H9 (cell line): ENCODE data around the gene CLK2. TPM values are rescaled to one million over a fixed set of nuclear protein-coding genes. Genes with fewer than 3 reads are reported as not detected.

Experiments used
- DNase-seq: peaks from one replicate; pipeline ENCODE4 v3.0.0-alpha.2; 2017
- H2AFZ ChIP-seq: one replicate; pipeline ENCODE4 v1.6.1; 2013; ENCODE audit warnings: mild to moderate bottlenecking, low read length, control low read depth, moderate library complexity
- H2AK5ac ChIP-seq: 2 replicates; pipeline ENCODE4 v1.6.1; 2013; ENCODE audit warnings: low read length, control low read depth, mixed read lengths; ENCODE audit not compliant: insufficient read length
- H2BK120ac ChIP-seq: one replicate; pipeline ENCODE4 v1.6.1; 2013; ENCODE audit warnings: low read depth, mild to moderate bottlenecking, low read length, control low read depth, inconsistent platforms; ENCODE audit not compliant: poor library complexity, severe bottlenecking
- H2BK12ac ChIP-seq: 2 replicates; pipeline ENCODE4 v1.6.1; 2013; ENCODE audit warnings: low read length, control low read depth, mixed read lengths, low read depth; ENCODE audit not compliant: insufficient read length
- H2BK15ac ChIP-seq: 2 replicates; pipeline ENCODE4 v1.6.1; 2013; ENCODE audit warnings: low read depth, low read length, control low read depth
- H2BK20ac ChIP-seq: one replicate; pipeline ENCODE4 v1.6.1; 2013; ENCODE audit warnings: low read depth, mild to moderate bottlenecking, low read length, control low read depth, inconsistent platforms; ENCODE audit not compliant: poor library complexity, severe bottlenecking
- H2BK5ac ChIP-seq: 2 replicates; pipeline ENCODE4 v1.6.1; 2013; ENCODE audit warnings: low read length, control low read depth, mixed read lengths; ENCODE audit not compliant: insufficient read length
- H3K14ac ChIP-seq: 2 replicates; pipeline ENCODE4 v1.6.1; 2013; ENCODE audit warnings: low read length, control low read depth; ENCODE audit not compliant: insufficient read depth
- H3K18ac ChIP-seq: 2 replicates; pipeline ENCODE4 v1.6.1; 2013; ENCODE audit warnings: low read depth, mild to moderate bottlenecking, mixed read lengths, low read length, control low read depth; ENCODE audit not compliant: insufficient read length
- H3K23ac ChIP-seq: 2 replicates; pipeline ENCODE4 v1.6.1; 2013; ENCODE audit warnings: low read length, control low read depth, mixed read lengths, low read depth; ENCODE audit not compliant: insufficient read length
- H3K23me2 ChIP-seq: 2 replicates; pipeline ENCODE4 v1.6.1; 2013; ENCODE audit warnings: low read depth, mild to moderate bottlenecking, mixed read lengths, low read length, control low read depth; ENCODE audit not compliant: insufficient read length, poor library complexity, severe bottlenecking
- H3K27ac ChIP-seq: 2 replicates; pipeline ENCODE4 v1.5.1; 2013; ENCODE audit warnings: low read length, control low read depth, mixed read lengths, low read depth; ENCODE audit not compliant: insufficient read length
- H3K27me3 ChIP-seq: 2 replicates; pipeline ENCODE4 v1.6.1; 2013; ENCODE audit warnings: low read length, control low read depth, inconsistent platforms; ENCODE audit not compliant: insufficient read depth
- H3K4ac ChIP-seq: 2 replicates; pipeline ENCODE4 v1.6.1; 2013; ENCODE audit warnings: low read depth, mild to moderate bottlenecking, control low read depth, inconsistent platforms, low read length, moderate library complexity
- H3K4me1 ChIP-seq: 2 replicates; pipeline ENCODE4 v1.6.1; 2013; ENCODE audit warnings: low read length, control low read depth, inconsistent platforms; ENCODE audit not compliant: insufficient read depth
- H3K4me2 ChIP-seq: 2 replicates; pipeline ENCODE4 v1.6.1; 2013; ENCODE audit warnings: low read length, control low read depth, mixed read lengths; ENCODE audit not compliant: insufficient read length, insufficient read depth
- H3K56ac ChIP-seq: 2 replicates; pipeline ENCODE4 v1.6.1; 2013; ENCODE audit warnings: low read depth, mild to moderate bottlenecking, mixed read lengths, low read length, control low read depth; ENCODE audit not compliant: insufficient read length
- H3K79me1 ChIP-seq: 2 replicates; pipeline ENCODE4 v1.6.1; 2013; ENCODE audit warnings: low read depth, mild to moderate bottlenecking, moderate library complexity, low read length, control low read depth, inconsistent platforms; ENCODE audit not compliant: insufficient read depth, poor library complexity, severe bottlenecking
- H3K79me2 ChIP-seq: 2 replicates; pipeline ENCODE4 v1.6.1; 2013; ENCODE audit warnings: low read length, control low read depth, inconsistent platforms; ENCODE audit not compliant: insufficient read depth
- H3K9ac ChIP-seq: 2 replicates; pipeline ENCODE4 v1.6.1; 2013; ENCODE audit warnings: low read length, control low read depth, mixed read lengths; ENCODE audit not compliant: insufficient read length; ENCODE audit errors: extremely low read depth
- H3K9me3 ChIP-seq: one replicate; pipeline ENCODE4 v1.6.1; 2013; ENCODE audit warnings: low read depth, low read length, inconsistent platforms; ENCODE audit not compliant: control insufficient read depth
- H3T11ph ChIP-seq: one replicate; pipeline ENCODE4 v1.6.1; 2013; ENCODE audit warnings: mild to moderate bottlenecking, low read length, control low read depth, inconsistent platforms
- H4K20me1 ChIP-seq: one replicate; pipeline ENCODE4 v1.6.1; 2013; ENCODE audit not compliant: control insufficient read depth, insufficient read length, insufficient read depth
- H4K5ac ChIP-seq: 2 replicates; pipeline ENCODE4 v1.6.1; 2013; ENCODE audit warnings: low read depth, mild to moderate bottlenecking, mixed read lengths, low read length, control low read depth; ENCODE audit not compliant: insufficient read length
- H4K8ac ChIP-seq: replicated peaks from 2 replicates; pipeline ENCODE4 v1.6.1; 2013; ENCODE audit warnings: low read length, control low read depth, mixed read lengths, low read depth; ENCODE audit not compliant: insufficient read length
- H4K91ac ChIP-seq: 2 replicates; pipeline ENCODE4 v1.6.1; 2013; ENCODE audit warnings: low read depth, mild to moderate bottlenecking, moderate library complexity, mixed read lengths, low read length, control low read depth; ENCODE audit not compliant: insufficient read length
- H3K27ac Mint-ChIP-seq, 3 experiments: 2 replicates in 2 of 3; 3 replicates in 1 of 3; pipeline ENCODE4 v1.8.0; 2020 to 2021; ENCODE audit warnings: mixed read lengths in 3 of 3, mild to moderate bottlenecking in 1 of 3, moderate library complexity in 1 of 3
- H3K27me3 Mint-ChIP-seq: 2 replicates; pipeline ENCODE4 v1.8.0; 2021; ENCODE audit warnings: low read depth, mild to moderate bottlenecking, moderate library complexity, mixed read lengths
- H3K36me3 Mint-ChIP-seq, 3 experiments: 2 replicates in 2 of 3; 3 replicates in 1 of 3; pipeline ENCODE4 v1.8.0; 2020 to 2021; ENCODE audit warnings: low read depth in 3 of 3, mixed read lengths in 3 of 3; ENCODE audit not compliant: insufficient read depth in 1 of 3
- H3K4me1 Mint-ChIP-seq, 2 experiments: 2 replicates each; pipeline ENCODE4 v1.8.0; 2020; ENCODE audit warnings: mixed read lengths in 2 of 2
- H3K4me3 Mint-ChIP-seq, 2 experiments: 2 replicates in 1 of 2; 3 replicates in 1 of 2; pipeline ENCODE4 v1.8.0; 2020 to 2021; ENCODE audit warnings: mild to moderate bottlenecking in 2 of 2, mixed read lengths in 2 of 2, moderate library complexity in 1 of 2
- H3K9me3 Mint-ChIP-seq, 2 experiments: 2 replicates in 1 of 2; 3 replicates in 1 of 2; pipeline ENCODE4 v1.8.0; 2020; ENCODE audit warnings: mild to moderate bottlenecking in 2 of 2, mixed read lengths in 2 of 2, moderate library complexity in 1 of 2
- CTCF ChIP-seq: fragments of 200-600 bp; sonication (generic); conservative IDR thresholded peaks from 3 replicates; pipeline ENCODE4 v1.8.0; 2021; ENCODE audit warnings: antibody characterized with exemption, mild to moderate bottlenecking
- WGBS: extraction: QIAGEN DNeasy Blood & Tissue Kit; methylation state at CpG from one replicate; pipeline ENCODE4 v1.1.7; 2013; ENCODE audit warnings: missing lambda C conversion rate, low lambda C conversion rate, mixed read lengths; ENCODE audit not compliant: insufficient read length; ENCODE audit errors: extremely low coverage; 5-methylcytosine and 5-hydroxymethylcytosine counted together
- total RNA-seq: library from RNA; stranded (reverse); gene quantifications from 2 replicates; pipeline ENCODE4 v1.2.1, GENCODE V29; 2021

CLK2 gene
- total RNA-seq, 1 experiment from 2014 or later, result 77.5 TPM

- Mint-ChIP-seq H3K9me3 (no peaks in the 10 kb centered on the region; a peak in 1 of 5 replicates), H3K4me1 (peaks cover 20 to 24% of the 10 kb centered on the region in 2 experiments), H3K4me3 (peak overlapping the region; percentile 88), H3K36me3 (peaks cover 0 to 10% (median 8%) of the 10 kb centered on the region in 3 experiments; a peak in 4 of 7 replicates), H3K27me3 (peaks cover 39% of the 10 kb centered on the region), H3K27ac (peak overlapping the region; percentile 97 to 99 (median 98))
- H4K5ac ChIP-seq, result peak overlapping the region; percentile 17
- H3K4me1 ChIP-seq, result no peaks in the 10 kb centered on the region; the same call in 1 of the 2 replicates
- H3K56ac ChIP-seq, result no peak overlapping the region
- H2BK12ac ChIP-seq, result no peak overlapping the region
- no peaks in the 10 kb centered on the region for H3K79me2 ChIP-seq
- WGBS, result no CpG with 5 or more reads among the region's 9 CpGs
- no peaks in the 10 kb centered on the region for H3K27me3 ChIP-seq
- peaks cover 4% of the 10 kb centered on the region for H3K23me2 ChIP-seq
- H4K8ac ChIP-seq, result no peak overlapping the region
- H4K91ac ChIP-seq, result no peak overlapping the region
- no peaks in the 10 kb centered on the region for H4K20me1 ChIP-seq
- no peak overlapping the region for H2BK15ac ChIP-seq
- H3K9me3 ChIP-seq, result no peaks in the 10 kb centered on the region
- no peak overlapping the region for H2BK5ac ChIP-seq
- no peak overlapping the region for H3K23ac ChIP-seq
- H2AK5ac ChIP-seq, result no peak overlapping the region
- H2BK120ac ChIP-seq, result no peak overlapping the region
- peak overlapping the region; percentile 64 for H3K9ac ChIP-seq
- H3K4me2 ChIP-seq, result peak overlapping the region; percentile 70
- 0 out of 3 replicates have a peak, but pooled peaks have one; percentile 1 for TF ChIP-seq CTCF
- H3T11ph ChIP-seq, result no peak overlapping the region
- no peak for DNase-seq
- peak overlapping the region; percentile 2 for H3K27ac ChIP-seq
- H3K14ac ChIP-seq, result peak overlapping the region; percentile 86; the same call in 1 of the 2 replicates
- H3K18ac ChIP-seq, result peak overlapping the region; percentile 58
- no peak overlapping the region for H2AFZ ChIP-seq
- no peaks in the 10 kb centered on the region for H3K79me1 ChIP-seq
- H3K4ac ChIP-seq, result no peak overlapping the region
- no peak overlapping the region for H2BK20ac ChIP-seq
These were observed 45.2 kb downstream of the CLK2 start for GRCh38 chr1:155228096-155228427.
